Measurements from ENCODE around the gene SERPINB7.
"Not testable (repeated sequence)": the region's sequence is repeated elsewhere in the genome, so short reads cannot be mapped to it uniquely, and the experiment has no call there.

SERPINB7 gene

GRCh38 chr18:63775166-63775730 is at the start of gene SERPINB7:
TSS of gene SERPINB7 (plus strand) at chr18:63775418. CDS start at chr18:63782373, 6,955 bp downstream.
- no peak for DNase-seq

GRCh38 chr18:63725682-63726480 is 49.3 kb upstream of the SERPINB7 start:
- DNase-seq = no peak

- no peak for DNase-seq
Measured at GRCh38 chr18:63730773-63731172, 44.4 kb upstream of the SERPINB7 start.

- DNase-seq = no peak
Measured at GRCh38 chr18:63731215-63731614, 44.0 kb upstream of the SERPINB7 start.

GRCh38 chr18:63736876-63737275 is 38.3 kb upstream of the SERPINB7 start:
- no peak for DNase-seq

- DNase-seq = no peak
Measured at GRCh38 chr18:63741769-63742168, 33.4 kb upstream of the SERPINB7 start.

GRCh38 chr18:63747006-63747405 is 28.2 kb upstream of the SERPINB7 start:
- DNase-seq = no peak

GRCh38 chr18:63749489-63749888 is 25.7 kb upstream of the SERPINB7 start:
- DNase-seq = no peak

- no peak for DNase-seq
Measured at GRCh38 chr18:63752636-63753035, 22.6 kb upstream of the SERPINB7 start.

GRCh38 chr18:63753676-63754075 is 21.5 kb upstream of the SERPINB7 start:
- DNase-seq = no peak

GRCh38 chr18:63757541-63757940 is 17.7 kb upstream of the SERPINB7 start:
- no peak for DNase-seq

- no peak for DNase-seq
Measured at GRCh38 chr18:63758615-63759240, 16.5 kb upstream of the SERPINB7 start.

GRCh38 chr18:63759786-63760185 is 15.4 kb upstream of the SERPINB7 start:
- DNase-seq = not testable (repeated sequence)

- DNase-seq = no peak
Measured at GRCh38 chr18:63762518-63762917, 12.7 kb upstream of the SERPINB7 start.

- DNase-seq = no peak
Measured at GRCh38 chr18:63763831-63764600, 11.2 kb upstream of the SERPINB7 start.

- no peak for DNase-seq
Measured at GRCh38 chr18:63765837-63766236, 9.4 kb upstream of the SERPINB7 start.

- DNase-seq = no peak
Measured at GRCh38 chr18:63773551-63773950, 1.7 kb upstream of the SERPINB7 start.

- no peak for DNase-seq
Measured at GRCh38 chr18:63774511-63774910, 707 bp upstream of the SERPINB7 start.

- no peak for DNase-seq
Measured at GRCh38 chr18:63779386-63779785, 4.2 kb downstream of the SERPINB7 start.

- DNase-seq = no peak
Measured at GRCh38 chr18:63783394-63783793, 8.2 kb downstream of the SERPINB7 start.

GRCh38 chr18:63784787-63785452 is 9.7 kb downstream of the SERPINB7 start:
- no peak for DNase-seq

- DNase-seq = no peak
Measured at GRCh38 chr18:63787673-63788072, 12.5 kb downstream of the SERPINB7 start.
